HG03025 (cell line): ENCODE data around the gene PRKCQ.
"Not testable (repeated sequence)": the region's sequence is repeated elsewhere in the genome, so short reads cannot be mapped to it uniquely, and the experiment has no call there.

Experiments
- ATAC-seq: cut with Tn5 transposase; IDR thresholded peaks from one replicate; pipeline ENCODE4 v1.9.1; 2021; ENCODE audit warnings: mild to moderate bottlenecking, moderate library complexity; ENCODE audit not compliant: unreplicated experiment, low FRiP score

Gene PRKCQ

GRCh38 chr10:6597478-6597877, 17.4 kb upstream of the PRKCQ start:
- no peak for ATAC-seq

GRCh38 chr10:6595499-6595898, 15.4 kb upstream of the PRKCQ start:
- ATAC-seq: no peak

GRCh38 chr10:6593241-6593671, 13.2 kb upstream of the PRKCQ start:
- ATAC-seq: no peak

GRCh38 chr10:6592080-6592479, 12.0 kb upstream of the PRKCQ start:
- ATAC-seq: no peak

- no peak for ATAC-seq
These were observed 11.6 kb upstream of the PRKCQ start for GRCh38 chr10:6591668-6592067.

- ATAC-seq: no peak
These were observed 10.0 kb upstream of the PRKCQ start for GRCh38 chr10:6590100-6590499.

- no peak for ATAC-seq
These were observed 9.4 kb upstream of the PRKCQ start for GRCh38 chr10:6589287-6590094.

- no peak for ATAC-seq
These were observed 8.8 kb upstream of the PRKCQ start for GRCh38 chr10:6588845-6589244.

- ATAC-seq: no peak
These were observed 8.0 kb upstream of the PRKCQ start for GRCh38 chr10:6588082-6588481.

GRCh38 chr10:6586501-6586900, 6.4 kb upstream of the PRKCQ start:
- no peak for ATAC-seq

- no peak for ATAC-seq
These were observed 3.4 kb upstream of the PRKCQ start for GRCh38 chr10:6583447-6583846.

- not testable (repeated sequence) for ATAC-seq
These were observed 2.8 kb upstream of the PRKCQ start for GRCh38 chr10:6582913-6583312.

GRCh38 chr10:6582298-6582697, 2.2 kb upstream of the PRKCQ start:
- ATAC-seq: no peak

- ATAC-seq: no peak
These were observed 1.7 kb upstream of the PRKCQ start for GRCh38 chr10:6581778-6582228.

- not testable (repeated sequence) for ATAC-seq
These were observed 1.1 kb upstream of the PRKCQ start for GRCh38 chr10:6581223-6581622.

GRCh38 chr10:6580279-6581029, 378 bp upstream of the PRKCQ start:
- ATAC-seq: peak; percentile 92

- ATAC-seq: no peak
These were observed 733 bp downstream of the PRKCQ start for GRCh38 chr10:6579183-6579903.

- no peak for ATAC-seq
These were observed 1.3 kb downstream of the PRKCQ start for GRCh38 chr10:6578795-6579182.

GRCh38 chr10:6578251-6578771, 1.8 kb downstream of the PRKCQ start:
- no peak for ATAC-seq

GRCh38 chr10:6576326-6576725, 3.8 kb downstream of the PRKCQ start:
- no peak for ATAC-seq

- ATAC-seq: no peak
These were observed 5.4 kb downstream of the PRKCQ start for GRCh38 chr10:6574664-6575176.
